ENCODE measurements around the gene JADE3.

GRCh38 chrX:46984705-46985104 lies 72.5 kb downstream of the JADE3 start:
- TF ChIP-seq CTCF (IDR thresholded peaks at IDR 0.05), result no peak
- no peak for TF ChIP-seq ZFX (IDR thresholded peaks at IDR 0.05; ENCODE audit: borderline replicate concordance)

Measured in 22Rv1 (cell line).